DMS114 treated with DMSO at 0.1 percent for 48 hours (cell line): Measurements from ENCODE around the gene MRPL48.
"Not testable (repeated sequence)": the region's sequence is repeated elsewhere in the genome, so short reads cannot be mapped to it uniquely, and the experiment has no call there.

Source experiments
- DNase-seq: peaks from one replicate; lab custom pipeline; 2025; ENCODE audit not compliant: unreplicated experiment; lab: John Stamatoyannopoulos, UW

MRPL48 gene

DNA sequence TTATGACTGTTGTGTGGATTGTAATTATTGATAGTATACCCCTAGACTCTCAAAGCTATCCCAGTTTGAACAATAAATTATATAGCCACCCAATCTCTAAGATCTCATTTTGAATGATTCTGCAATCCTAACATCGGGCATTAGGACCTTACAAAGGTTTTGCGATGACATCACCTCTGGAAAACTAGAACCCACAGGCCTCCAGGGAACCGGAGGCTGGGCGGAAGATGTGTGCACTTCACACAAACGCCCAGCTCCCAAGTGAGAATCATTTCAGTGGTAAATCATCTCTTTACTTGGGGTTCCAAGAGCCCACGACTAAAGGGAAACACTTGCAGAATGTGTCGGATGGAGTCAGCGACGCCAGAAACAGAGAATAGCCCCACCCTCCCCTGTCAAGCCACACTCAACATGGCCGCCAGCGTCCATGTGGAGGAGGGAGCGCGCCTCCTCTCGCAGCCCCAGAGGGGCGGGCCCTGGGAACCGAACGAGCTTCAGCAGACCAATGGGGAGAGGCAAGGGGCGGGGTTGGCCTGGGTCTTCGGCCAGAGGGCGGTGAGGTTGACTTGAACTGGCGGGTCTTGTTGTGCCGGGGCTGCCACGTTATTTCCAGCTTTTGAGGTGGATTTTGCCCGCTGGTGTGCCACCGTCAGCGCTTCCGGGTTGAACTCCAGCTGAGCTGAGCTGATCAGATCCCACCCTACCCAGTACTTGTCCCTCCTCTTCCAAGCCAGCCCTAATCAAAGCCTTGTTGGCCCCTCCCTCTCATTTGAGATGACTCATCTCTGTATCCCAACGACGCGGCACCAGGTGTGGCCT is 8.4 kb upstream of the MRPL48 start:
- peak; percentile 91 for DNase-seq

GRCh38 chr11:73781303-73781702 is 6.4 kb upstream of the MRPL48 start:
- DNase-seq, result no peak

GRCh38 chr11:73783483-73784020 is 4.1 kb upstream of the MRPL48 start:
- DNase-seq, result no peak

DNA sequence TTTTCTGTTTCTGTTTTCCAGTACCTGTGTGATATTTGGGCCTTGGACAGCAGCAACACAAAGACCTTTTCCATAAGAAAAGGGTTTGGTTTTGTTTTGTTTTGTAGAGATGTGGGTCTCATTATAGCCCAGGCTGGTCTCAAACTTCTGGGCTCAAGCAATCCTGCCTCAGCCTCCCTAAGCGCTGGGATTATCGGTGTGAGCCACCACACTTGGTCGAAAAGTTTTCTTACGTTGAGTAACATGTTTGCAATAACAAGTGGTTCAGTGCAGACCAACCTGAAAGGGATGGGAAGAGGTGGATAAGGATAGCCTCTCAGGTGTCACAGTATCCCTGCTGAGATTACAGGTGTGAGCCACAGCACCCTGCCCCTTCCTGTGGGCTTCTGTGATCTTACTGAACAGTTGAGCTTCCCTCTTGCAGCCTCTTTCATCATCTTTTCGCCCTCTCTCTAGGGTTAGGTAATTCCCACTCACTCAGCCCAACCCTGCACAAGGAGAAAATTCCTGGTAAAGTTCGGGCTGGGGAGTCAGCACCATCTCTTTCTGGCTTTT is 3.5 kb upstream of the MRPL48 start:
- DNase-seq, result no peak

DNA sequence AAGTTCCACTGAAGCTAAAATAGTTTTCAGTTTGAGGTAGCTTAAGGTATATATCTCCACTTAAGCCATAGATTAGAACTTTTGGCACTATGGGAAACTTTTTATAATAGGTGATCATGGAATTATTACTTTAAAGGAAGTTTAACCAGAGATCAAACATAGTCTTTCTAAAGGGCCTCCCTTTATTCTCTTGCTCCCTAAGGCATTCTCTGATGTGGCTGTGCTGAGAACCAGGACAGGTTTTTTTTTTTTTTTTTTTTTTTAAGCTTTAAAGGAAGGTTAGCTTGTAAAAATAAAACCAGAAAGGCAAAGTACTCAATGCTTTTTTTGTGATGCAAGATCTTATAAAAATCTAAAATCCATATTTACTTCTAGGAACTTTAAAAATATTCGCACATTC is 2.9 kb upstream of the MRPL48 start:
- no peak for DNase-seq

DNA sequence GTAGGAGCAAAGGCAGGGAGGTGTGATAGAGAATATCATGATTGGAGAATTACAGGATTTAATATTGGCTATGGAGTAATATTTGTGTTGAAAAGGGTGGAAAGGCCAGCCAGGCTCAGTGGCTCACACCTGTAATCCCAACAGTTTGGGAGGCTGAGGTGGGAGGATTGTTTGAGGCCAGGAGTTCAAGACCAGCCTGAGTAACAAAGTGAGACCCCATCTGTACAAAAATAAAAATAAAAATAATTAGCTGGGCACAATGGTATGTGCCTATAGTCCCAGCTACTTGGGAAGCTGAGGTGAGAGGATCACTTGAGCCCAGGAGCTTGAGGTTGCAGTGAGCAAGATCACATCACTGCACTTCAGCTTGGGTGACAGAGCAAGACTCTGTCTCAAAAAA is 2.2 kb upstream of the MRPL48 start:
- not testable (repeated sequence) for DNase-seq

- no peak for DNase-seq
These were observed 527 bp upstream of the MRPL48 start for GRCh38 chr11:73787051-73787642.

- DNase-seq, result no peak
These were observed 1.6 kb downstream of the MRPL48 start for GRCh38 chr11:73789279-73789670.

DNA sequence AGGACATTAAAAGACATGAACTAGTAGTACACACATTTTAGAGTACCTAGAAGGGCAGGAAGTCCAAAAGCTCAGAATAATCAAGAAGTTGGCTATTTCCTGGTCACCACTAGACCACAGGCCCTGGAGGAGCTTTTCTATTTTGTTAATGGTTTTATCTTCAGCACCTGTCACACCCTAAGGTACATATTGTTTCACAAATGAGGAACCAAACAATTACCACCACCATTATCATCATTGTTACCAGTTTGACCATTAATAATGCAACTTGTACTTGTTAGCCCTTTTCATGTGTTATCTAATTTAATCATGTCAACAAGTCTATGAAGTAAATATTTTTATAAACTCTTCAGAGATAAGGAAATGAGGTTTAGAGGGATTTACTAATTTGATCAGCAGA is 4.9 kb downstream of the MRPL48 start:
- DNase-seq, result no peak

DNA sequence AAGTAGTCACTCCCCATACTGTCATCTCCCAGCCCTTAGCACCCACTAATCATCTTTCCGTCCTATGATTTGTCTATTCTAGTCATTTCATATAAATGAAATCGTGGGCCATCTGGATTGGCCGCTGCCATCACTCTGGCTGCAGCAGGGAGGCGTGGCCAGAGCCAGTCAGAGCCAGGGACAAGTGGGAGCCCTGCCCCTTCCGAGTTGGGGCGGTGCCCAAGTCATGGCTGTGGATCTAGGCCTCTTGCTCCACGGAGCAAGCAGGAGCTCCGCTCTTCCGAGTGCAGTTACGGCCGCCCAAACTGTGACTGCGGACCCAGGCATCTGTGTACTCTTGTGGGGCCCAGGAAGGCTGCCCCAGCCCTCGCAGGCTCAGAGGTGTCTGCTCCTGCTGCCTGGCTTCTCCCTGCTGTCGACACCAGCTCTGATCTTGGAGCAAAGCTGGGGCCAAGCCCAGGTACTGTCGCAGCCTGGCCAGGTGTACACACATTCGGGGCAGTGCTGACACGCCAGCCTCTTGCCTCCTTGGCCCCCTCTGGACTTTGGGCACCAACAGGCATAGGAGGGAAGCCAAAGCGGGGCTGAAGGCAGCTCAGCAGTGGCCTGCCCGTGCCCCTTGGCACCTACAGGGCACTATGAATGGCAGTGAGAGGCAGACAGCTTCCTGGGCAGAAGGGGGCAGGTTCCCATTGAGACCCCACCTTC is 8.4 kb downstream of the MRPL48 start:
- DNase-seq, result no peak

GRCh38 chr11:73797457-73797856 is 9.8 kb downstream of the MRPL48 start:
- no peak for DNase-seq

- DNase-seq, result no peak
These were observed 12.7 kb downstream of the MRPL48 start for GRCh38 chr11:73800276-73800806.

GRCh38 chr11:73801136-73801535 is 13.5 kb downstream of the MRPL48 start:
- no peak for DNase-seq

DNA sequence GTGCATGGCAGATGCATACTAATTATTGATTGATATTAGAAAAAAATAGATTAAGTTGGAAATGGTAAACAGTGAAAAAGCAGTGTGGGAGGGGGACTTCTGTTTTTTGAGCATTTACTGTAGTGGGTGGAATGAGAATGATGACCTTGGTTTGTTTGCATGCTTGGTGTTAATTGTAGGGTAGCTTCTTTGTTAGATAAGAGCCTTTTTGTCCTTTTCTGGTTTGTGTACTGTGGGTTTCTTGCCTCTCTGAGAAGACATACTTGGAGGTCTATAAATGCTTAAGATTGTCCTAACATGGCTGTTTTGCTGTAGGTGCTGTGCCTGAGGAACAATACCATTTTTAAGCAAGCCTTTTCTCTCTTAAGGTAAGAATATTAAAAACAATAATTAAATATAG is 17.0 kb downstream of the MRPL48 start:
- no peak for DNase-seq

DNA sequence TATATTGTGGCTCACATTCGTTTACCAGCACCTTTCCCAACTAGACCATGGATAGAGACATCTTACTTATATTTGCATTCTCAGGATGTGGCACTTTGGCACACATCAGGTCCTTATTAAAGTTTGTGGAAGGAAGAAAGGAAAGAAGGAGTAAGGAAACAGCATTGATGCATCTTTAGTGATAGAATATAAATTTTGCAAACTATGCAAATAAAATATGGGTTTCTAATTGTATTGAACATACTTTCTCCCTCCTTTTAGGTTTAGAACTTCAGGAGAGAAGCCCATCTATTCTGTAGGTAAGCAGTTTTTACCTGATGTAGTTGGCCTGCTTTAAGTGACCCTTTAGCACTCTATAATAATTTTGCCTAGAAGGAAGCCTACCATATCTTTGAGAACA is 20.4 kb downstream of the MRPL48 start:
- no peak for DNase-seq

DNA sequence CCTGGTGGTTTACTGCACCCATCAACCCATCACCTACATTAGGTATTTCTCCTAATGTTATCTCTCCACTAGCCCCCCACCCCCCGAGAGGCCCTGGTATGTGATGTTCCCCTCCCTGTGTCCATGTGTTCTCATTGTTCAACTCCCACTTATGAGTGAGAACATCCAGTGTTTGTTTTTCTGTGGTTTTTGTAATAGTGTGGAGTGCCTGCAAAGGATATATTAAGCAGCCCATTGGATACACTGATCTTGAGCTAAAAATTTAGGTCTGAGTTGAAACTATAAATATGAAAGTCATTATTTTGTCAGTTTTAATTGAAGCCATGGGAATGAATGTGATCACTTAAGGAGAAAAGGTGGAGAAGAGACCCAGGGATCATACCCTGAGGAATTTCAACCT is 23.0 kb downstream of the MRPL48 start:
- DNase-seq, result no peak

- no peak for DNase-seq
These were observed 24.6 kb downstream of the MRPL48 start for GRCh38 chr11:73812234-73812633.

- no peak for DNase-seq
These were observed 27.1 kb downstream of the MRPL48 start for GRCh38 chr11:73814812-73815211.

DNA sequence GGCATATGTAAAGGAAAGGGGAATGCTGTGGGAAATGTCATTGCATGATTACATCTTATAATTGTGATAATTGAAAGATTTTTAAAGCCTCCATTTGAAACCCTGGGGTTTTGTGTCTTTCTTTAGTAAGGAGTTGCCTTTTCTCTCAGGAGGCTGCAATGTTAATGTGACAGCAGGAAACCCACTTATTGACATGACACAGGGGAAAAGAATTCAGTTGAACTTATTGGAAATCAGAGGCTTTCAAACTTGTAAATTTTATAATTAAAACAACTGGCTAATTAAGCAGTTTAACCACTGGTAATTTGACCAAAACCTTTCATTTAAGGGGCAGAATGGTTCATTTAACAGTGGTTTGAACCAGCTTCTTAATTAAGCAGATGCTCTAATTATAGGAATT is 31.2 kb downstream of the MRPL48 start:
- DNase-seq, result no peak

- no peak for DNase-seq
These were observed 42.6 kb downstream of the MRPL48 start for GRCh38 chr11:73830261-73830660.

GRCh38 chr11:73833067-73833466 is 45.4 kb downstream of the MRPL48 start:
- no peak for DNase-seq
